Stimulated activated CD8-positive, alpha-beta memory T cell treated with anti-CD3 and anti-CD28 coated beads, Interleukin-7, amount 100 ng/mL, for 1 hour (primary cell): Measurements from ENCODE around the gene MAPK13.
"Not testable (repeated sequence)": the region's sequence is repeated elsewhere in the genome, so short reads cannot be mapped to it uniquely, and the experiment has no call there.

Experiments used
- DNase-seq, 2 donors: peaks; one replicate each; pipeline ENCODE4 v3.0.0-alpha.2; 2020; ENCODE audit warnings: low read depth in 2 of 2

The MAPK13 gene

DNA sequence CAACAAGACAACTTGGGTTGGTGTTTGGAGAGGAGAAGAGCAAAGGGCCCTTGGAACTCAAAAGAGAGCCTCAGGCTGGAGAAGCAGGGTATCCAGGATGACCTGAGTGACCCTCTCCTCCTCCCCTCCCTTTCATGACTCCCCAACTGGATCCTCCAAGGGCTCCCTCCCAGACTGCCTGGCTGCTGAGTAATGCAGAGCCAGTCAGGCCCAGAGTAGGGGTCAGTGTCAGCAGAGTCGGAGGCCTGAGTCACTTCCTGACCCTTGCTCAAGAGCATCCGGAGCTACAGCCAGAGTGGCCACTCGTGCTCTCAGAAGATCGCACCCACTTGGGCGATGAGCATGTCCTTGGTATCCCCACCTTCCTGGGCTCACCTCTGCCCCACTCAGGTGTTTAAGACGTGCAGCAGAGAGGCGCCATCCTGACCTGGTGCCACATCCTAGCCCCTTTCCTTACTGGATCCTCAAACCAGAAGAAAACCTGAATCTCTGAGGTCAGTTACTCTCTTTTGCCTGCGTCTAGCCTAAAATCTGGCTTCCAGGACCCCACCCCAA lies 2.8 kb upstream of the MAPK13 start:
- no peak for DNase-seq

DNA sequence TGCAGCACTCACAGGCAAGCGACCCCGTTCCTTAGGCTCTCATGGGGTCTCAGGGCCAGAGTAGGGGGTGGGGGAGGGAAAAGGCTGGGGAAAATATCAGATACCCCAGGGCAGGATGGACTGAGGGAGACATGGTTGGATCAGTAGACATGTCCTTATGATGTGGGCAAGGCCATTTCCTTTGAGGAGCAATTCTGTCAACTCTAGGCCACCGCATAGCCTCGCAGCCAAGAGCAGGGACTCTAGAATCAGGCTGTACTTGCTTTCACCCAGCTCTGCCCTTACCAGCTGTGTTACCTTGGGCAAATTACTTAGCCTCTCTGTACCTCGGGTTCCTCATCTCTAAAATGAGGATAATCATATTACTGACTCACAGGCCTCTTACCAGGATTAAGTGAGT lies 2.2 kb upstream of the MAPK13 start:
- no peak for DNase-seq

DNA sequence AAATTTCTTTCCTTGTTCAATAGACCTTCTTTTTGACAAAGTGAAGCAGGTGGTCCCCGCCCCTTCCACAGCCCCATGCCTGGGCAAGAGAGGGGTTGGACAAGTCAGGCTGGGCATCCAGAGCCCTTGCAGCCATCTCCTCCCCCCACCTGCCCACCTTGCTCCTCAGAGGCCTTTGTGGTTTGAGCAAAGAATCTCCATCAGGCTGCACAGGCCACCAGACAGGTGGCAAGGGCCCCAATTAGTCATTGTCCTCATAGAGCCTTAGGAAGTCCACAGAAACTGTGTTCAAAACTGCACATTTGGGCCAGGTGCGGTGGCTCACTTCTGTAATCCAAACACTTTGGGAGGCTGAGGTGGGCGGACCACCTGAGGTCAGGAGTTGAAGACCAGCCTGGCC lies 1.5 kb upstream of the MAPK13 start:
- no peak for DNase-seq

DNA sequence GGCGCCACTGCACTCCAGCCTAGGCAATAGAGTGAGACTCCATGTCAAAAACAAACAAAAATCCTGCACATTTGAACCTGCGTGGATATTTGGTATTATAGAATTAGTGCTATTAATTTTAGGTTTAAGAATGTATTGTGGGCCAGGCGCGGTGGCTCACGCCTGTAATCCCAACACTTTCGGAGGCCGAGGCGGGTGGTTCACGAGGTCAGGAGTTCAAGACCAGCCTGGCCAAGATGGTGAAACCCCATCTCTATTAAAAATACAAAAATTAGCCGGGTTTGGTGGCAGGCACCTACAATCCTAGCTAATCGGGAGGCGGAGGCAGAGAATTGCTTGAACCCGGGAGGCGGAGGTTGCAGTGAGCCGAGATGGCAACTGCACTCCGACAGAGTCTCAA lies 979 bp upstream of the MAPK13 start:
- DNase-seq: not testable (repeated sequence)

DNA sequence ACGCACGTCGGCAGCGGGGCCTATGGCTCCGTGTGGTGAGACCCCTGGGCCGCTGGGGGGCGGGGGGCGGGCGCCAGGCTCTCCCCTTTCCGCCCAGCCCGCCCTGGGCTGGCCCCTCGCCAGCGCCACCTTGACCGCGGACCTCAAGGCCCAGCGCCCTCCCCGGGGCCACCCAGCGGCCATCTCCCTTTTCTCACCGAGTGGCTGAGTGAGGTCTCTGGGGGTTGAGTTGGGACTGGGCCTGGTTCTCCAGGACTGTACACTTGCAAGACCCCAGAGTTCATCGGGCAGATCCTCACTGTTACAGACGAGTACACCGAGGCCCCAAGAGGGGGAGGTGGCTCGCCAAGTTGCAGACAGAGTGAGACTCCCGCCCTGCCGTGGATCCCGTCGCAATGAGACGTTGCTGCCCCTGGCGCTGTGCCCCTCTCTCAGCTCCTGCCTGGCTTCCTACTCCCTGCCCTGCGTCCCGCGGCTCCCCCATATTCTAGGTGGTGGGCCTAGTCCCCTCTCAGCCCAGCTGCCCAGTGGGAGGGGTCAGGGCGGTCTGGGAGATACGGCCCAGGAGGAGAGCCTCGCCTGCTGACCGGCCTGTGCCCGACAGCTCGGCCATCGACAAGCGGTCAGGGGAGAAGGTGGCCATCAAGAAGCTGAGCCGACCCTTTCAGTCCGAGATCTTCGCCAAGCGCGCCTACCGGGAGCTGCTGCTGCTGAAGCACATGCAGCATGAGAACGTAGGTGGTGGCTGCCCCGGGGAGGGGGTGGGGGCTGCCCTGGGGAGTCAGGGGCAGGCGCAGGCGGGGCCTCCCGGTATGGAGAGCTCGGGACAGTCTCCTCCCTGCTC lies 576 bp downstream of the MAPK13 start:
- no peak for DNase-seq

DNA sequence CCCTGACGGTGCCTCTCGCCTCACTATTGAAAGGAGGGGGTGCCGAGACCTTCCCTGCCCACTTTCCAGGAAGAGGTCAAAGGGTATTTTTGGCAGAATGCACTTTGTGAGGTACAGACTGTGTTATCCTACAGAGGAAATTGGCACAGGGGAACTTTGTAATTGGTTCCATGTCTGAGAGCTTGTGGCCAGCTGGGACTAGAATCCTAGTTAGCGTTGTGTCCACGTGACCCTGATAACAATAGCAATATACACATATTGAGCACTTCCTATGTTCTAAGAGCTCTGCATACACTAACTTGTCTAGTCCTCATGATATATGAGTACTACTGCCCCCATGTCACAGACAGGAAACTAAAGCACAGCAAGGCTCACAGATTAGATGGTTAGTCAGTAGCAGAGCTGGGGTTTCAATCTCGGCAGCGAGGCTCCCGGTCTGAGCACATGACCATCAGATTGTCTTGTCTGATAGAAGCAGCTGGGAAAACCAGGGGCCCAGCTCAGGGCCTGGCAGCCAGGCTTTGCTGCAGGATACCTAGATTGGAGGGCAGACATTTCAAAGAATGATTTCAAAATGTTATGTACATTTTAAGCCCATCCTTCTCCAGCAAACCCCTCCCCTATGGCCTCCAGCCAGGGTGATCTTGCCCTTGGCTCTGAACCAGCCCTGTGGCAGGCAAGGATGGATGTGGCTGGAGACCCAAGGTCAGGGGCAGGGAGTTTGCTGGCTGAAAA lies 1.4 kb downstream of the MAPK13 start:
- peak in 1 of 2 donors; percentile 12 for DNase-seq

DNA sequence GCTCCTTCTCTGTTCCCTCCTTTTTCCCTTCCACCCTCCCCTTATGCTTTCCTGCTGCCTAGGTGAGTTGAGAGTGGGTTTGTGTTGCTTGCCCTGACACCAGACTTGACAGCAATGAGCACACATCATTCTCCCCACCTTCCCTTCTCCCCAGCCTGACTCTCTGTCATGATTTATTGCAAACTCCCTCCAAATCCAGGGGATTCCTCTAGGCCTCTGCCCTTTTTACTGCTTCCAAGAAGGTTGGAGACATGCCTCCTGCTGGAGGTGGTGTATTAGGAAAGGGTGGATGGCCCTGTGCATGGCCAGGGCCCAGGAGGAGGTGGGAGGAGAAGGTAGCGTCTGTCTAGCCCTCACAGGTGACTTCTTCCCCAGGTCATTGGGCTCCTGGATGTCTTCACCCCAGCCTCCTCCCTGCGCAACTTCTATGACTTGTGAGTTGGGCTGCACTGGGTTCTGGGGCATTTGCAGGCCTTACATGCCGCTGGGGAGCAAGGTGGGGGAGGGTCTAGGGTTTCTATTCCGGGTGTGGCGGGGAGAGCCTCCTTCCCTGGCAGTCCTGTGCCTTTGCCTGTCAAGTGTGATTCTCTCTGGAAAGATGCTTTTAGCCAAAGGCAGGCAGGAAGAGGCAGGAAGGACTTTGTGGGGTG lies 2.1 kb downstream of the MAPK13 start:
- DNase-seq: no peak

DNA sequence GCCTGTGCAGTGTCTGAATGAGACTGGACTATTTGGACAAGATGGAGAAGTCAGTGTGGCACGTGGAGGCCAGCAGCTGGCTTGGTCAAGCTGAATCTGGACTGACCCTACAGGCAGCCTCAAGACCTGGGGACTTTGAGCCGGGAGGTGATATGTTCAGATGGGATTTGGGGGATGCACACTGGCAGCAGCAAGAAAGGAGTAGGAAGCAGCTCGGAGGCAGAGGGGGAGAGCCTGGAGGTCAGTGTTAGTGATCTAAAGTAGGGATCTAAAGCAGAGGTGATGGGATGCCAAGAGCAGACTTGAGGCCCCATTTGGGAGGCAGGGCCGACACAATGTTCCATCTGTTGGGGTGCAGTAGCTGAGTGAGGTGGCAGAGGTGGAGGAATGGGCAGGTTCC lies 2.8 kb downstream of the MAPK13 start:
- DNase-seq: no peak

DNA sequence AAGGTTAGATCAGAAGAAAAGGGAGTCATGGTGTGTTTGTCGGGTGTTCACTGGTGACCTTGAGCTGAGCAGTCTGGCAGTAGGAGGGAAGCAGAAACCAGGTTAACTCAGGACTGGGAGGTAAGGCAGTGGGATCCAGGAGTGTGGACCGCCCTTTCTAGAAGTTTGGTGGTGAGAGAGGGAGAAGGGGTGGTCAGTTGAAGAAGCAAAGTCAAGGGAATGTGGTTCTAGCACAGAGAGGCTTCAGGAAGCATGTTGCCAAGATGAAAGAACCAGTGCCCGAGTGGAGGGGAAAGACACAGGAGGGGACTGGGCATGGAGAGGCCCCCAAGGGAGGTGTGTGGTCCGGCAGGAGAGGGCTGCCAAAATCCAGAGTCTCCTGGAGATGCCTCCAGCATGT lies 3.6 kb downstream of the MAPK13 start:
- no peak for DNase-seq

DNA sequence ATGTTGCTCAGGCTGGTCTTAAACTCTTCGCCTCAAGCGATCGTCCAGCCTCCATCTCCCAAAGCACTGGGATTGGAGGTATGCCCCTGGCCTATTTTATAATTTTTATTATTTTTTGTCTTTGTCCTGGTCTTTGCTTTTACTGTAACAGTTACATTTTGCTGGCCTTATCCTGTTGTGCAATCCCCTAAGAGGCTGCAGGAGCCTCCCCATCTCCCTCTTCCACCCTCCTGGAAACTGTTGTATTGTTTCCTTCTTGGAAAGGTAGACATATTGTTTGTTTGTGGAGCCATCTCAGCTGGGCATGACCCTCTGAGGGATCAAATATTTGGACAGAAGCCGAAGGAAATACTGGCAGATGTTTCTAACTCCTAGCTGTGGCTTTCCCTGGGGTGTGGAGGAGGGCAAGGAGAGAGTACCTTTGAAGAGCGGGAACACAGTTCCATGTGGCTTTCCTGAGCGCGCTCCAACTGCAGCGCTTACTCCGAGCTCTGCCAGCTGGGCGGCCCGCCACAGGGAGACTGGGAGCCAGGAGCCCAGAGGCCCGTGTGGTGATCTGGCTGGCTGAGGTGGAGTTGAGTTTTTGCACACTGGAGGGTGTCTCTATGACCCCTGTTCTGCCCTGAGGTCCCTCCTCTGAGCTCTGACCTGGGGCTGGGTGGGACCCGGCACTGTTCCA lies 4.9 kb downstream of the MAPK13 start:
- DNase-seq: no peak

DNA sequence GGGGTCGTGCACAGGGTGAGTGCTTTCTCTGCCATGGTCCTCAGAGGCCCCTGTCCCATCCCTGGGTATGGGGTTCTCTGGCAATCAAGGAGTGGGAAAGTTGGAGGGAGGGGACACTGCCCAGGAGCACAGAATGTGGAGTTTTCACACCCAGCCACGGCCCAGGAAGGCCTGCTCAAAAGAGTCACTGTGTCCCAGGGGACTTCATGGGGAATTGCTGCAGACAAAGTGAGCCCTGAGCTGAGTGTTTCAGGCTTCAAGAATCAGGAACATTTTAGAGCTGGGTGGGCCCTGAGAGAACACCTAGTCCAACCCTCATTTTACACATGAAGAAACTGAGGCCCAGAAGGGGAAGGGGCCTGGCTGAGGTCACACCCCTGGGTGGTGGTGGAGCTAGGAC lies 5.7 kb downstream of the MAPK13 start:
- DNase-seq: no peak

DNA sequence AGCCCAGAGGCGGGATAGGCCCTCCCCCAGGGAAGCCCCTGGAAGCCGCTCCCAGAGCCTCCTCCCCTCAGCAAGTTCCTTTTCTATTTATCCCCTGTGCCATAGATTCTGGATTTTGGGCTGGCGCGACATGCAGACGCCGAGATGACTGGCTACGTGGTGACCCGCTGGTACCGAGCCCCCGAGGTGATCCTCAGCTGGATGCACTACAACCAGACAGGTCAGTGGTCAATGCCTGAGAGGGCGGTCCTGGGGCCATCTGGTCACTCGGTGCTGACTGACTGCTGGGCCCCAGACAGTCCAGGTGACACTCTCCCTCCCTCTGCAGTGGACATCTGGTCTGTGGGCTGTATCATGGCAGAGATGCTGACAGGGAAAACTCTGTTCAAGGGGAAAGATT lies 6.2 kb downstream of the MAPK13 start:
- DNase-seq: no peak

DNA sequence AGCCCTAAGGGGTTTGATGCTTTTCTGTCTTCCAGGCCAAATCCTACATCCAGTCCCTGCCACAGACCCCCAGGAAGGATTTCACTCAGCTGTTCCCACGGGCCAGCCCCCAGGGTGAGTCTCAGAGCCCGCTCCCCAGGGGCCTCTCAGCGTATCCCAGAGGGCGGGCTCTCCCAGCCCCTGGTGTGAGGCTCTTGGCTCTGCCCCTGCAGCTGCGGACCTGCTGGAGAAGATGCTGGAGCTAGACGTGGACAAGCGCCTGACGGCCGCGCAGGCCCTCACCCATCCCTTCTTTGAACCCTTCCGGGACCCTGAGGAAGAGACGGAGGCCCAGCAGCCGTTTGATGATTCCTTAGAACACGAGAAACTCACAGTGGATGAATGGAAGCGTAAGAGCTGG lies 8.4 kb downstream of the MAPK13 start:
- DNase-seq: no peak

DNA sequence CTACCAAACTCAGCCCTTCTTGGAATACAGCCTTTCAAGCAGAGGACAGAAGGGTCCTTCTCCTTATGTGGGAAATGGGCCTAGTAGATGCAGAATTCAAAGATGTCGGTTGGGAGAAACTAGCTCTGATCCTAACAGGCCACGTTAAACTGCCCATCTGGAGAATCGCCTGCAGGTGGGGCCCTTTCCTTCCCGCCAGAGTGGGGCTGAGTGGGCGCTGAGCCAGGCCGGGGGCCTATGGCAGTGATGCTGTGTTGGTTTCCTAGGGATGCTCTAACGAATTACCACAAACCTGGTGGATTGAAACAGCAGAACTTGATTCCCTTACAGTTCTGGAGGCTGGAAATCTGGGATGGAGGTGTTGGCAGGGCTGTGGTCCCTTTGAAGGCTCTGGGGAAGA lies 9.1 kb downstream of the MAPK13 start:
- no peak for DNase-seq

DNA sequence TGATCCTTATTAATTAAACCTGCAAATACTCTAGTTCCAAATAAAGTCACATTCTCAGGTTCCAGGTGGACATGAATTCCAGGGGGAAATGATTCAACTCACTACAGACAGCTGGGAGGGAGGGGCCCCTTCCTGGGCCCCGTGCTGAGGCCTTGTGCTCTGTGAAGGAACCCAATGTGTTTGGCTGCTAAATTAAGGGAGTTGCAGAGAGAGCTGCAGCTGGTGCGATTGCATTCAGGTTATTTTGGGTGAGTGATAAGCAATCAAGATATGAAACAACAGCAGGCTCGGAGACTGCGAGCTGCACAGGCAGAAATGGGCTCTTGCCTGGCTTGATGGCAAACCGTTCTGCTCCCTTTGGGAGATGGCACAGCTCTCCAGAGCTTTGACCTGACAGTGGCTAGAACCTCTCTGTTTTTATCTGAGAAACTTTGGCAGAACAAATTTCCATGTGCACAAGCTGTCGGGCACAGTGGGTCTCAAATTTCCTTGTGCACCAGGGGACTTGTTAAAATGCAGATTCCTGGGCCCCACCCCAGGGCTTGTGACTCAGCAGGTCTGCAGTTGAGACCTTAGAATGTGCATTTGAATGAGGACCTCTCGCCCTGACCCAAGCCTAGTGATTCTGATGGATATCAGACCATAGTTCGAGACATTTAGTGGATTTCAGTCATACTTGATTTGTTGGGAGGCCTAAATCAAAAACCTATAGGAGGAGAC lies 9.8 kb downstream of the MAPK13 start:
- no peak for DNase-seq

DNA sequence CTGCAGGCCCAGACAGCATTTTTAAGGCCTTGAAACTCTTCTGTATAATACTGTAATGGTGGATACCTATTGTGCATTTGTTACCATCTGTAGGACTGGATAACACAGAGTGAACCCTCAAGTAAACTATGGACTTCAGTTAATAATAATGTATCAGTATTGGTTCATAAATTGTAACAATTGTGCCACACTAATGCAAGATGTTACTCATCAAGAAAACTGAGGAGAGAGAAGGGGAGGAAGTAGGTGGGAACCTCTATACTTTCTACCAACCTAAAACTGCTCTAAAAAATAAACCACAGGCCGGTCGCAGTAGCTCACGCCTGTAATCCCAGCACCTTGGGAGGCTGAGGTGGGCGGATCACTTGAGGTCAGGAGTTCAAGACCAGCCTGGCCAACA lies 10.8 kb downstream of the MAPK13 start:
- DNase-seq: no peak

DNA sequence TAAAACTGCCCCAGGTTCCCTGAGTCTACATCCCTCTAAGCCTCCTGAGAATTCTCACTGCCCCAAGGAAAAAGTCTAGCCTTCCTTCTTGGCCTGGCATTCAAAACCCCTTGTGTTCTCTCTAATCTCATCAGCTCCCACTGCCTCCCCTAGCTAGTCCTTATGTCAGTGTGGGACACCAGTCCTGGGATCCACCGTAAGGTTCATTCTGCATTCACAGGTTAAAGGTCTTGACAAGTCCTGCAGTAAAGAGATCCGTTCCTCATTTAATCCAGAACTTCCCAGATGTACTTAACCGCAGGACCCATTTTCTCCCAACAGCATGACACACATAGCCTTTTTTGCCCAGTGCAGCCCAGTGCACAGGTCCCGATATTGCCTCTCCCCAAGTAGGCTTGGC lies 11.6 kb downstream of the MAPK13 start:
- DNase-seq: no peak

DNA sequence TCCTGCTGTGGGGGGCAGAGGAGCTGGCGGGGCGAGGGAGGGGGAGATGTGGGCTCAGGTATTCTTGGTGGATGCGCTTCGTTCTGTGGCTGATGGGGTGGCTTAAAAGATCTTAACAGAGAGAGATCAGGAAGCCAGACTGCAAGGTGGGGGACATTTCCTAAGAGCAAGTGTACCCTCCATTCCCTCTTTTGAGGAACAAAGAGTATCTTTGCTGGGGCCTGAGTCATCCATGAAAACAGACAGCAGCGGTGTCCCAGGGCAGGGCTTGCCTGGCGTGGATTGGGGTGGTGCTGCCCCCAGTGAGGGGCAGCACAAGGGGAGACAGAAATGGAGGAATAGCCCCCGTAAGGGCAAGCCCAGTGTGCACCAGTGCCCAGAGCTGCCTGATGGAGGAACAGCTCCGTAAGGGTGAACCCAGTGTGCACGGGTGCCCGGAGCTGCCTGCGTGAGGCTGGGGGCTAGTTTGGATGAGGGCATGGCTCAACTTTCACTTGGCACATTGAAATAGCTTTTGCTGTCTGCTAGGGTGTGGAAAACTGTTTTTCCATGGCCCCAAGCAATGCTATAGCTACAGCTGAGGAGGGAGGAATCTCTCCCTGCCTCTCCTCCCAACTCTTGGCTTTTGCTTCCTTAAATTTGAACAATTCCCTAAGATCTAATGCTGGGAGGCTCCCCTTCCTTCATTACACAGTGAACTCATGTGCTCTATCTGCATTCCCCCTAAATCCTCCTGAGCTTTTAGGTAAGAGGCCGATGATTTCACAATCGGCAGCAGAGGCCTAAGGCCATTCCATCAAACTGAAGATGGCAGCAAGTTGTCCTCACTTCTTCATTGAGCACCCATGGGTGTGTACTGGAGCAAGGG lies 12.9 kb downstream of the MAPK13 start:
- DNase-seq: no peak

DNA sequence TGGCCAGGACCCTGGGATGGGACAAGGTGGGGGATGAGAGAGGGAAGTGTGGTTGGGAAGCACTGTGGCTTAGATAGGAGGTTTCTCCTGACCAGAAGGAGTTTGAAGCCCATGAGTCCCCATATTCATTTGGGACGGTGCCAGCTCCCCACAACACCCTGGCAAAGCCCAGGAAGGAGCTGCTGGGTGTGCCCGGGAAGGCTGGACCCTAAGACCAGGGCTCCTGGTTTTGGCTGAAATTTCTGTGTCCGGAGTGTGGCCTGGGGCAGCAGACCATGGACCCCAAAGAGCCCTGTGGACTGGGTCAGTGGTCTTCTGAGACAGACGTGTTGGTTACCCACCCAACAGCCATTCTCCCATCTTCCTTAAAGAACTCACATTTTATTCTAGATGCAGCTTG lies 15.2 kb downstream of the MAPK13 start:
- DNase-seq: no peak

DNA sequence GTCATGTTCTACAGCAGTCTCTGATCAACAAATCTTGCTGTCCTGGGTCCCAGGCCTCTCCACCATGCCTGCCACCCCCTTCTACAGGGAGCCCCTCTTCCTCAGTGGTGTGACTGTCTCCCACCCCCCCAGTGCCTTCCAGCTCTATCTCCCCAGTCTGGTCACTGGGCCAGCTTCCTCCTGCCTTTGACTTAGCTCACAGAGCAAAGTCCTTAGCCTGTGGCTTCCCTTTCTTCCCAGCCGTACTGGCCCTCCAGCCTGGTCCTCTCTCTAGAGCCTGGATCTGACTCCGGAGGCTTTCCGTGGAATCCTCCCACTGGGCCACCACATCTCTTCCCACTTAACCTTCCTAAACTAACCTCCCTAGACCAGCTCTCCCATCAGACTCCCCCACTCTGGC lies 17.0 kb downstream of the MAPK13 start:
- no peak for DNase-seq
